Activated gamma-delta T cell treated with anti-CD3 and anti-CD28 coated beads, Interleukin-2, amount 50 U/mL, for 16 hours (primary cell): ENCODE measurements around the gene QRICH2.
"Not testable (repeated sequence)": the region's sequence is repeated elsewhere in the genome, so short reads cannot be mapped to it uniquely, and the experiment has no call there.

Experiments used
- DNase-seq: peaks from one replicate; pipeline ENCODE4 v3.0.0-alpha.2; 2020; ENCODE audit warnings: low read depth

The QRICH2 gene

GRCh38 chr17:76331083-76331482, 23.0 kb upstream of the QRICH2 start:
- no peak for DNase-seq

DNA sequence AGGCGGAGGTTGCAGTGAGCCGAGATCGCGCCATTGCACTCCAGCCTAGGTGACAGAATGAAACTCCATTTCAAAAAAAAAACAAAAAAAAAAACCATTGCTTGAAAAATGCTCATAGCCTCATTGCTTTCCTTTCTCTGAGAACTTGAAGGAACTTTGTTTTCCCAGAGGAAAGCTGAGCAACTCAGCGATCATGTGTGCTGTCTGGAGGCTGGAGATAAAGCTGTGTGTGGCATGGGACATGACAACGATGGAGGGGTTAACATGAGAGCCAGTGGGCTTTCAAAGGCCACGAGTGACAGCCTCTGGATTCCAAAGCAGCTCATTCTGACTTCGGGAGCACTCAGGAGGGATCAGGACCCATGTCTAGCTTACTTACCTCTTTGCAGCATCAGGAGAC, 21.6 kb upstream of the QRICH2 start:
- no peak for DNase-seq

- no peak for DNase-seq
These were observed 19.6 kb upstream of the QRICH2 start for GRCh38 chr17:76327696-76328095.

DNA sequence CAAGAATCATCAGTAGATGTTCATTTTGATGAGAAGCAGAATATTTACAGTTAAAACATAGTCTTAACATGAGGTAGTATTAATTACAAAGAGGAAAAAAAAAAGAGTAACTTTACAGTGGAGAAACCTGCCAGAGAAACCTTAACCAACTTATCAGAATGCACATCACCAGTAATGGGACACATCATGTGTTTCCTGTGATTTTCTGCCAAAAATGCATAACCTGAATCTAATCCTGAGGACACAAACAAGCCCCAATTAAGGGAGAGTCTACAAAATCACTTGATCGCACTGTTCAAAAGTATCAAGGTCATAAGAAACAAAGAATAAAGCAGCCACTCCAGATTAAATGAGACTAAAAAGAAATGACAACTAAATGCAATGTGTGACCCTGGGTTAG, 18.2 kb upstream of the QRICH2 start:
- DNase-seq = no peak

- no peak for DNase-seq
These were observed 10.5 kb upstream of the QRICH2 start for GRCh38 chr17:76318586-76318985.

DNA sequence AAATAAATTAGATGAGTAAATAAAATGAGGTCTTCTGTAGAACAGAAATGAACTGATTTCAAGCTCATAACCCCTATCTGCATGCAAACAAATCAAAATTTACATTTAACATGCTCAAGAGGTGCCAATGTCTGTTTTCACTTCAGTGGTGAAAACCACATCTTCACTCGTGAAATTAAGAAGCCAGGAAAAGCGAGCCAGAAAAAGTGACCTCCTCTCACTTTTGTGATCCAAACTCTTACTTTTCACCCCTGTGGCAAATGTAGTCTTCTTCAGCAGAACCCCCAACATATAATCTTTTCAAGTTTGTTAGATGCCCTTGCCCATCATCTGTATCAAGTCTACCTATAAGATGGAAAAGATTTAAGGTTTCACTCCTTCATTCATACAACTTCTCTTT, 9.5 kb upstream of the QRICH2 start:
- DNase-seq = no peak

- no peak for DNase-seq
These were observed 6.5 kb upstream of the QRICH2 start for GRCh38 chr17:76314392-76315227.

- no peak for DNase-seq
These were observed 4.7 kb upstream of the QRICH2 start for GRCh38 chr17:76312735-76313134.

- DNase-seq = no peak
These were observed 1.4 kb upstream of the QRICH2 start for GRCh38 chr17:76309461-76309860.

GRCh38 chr17:76307299-76307965, 644 bp downstream of the QRICH2 start:
- no peak for DNase-seq

DNA sequence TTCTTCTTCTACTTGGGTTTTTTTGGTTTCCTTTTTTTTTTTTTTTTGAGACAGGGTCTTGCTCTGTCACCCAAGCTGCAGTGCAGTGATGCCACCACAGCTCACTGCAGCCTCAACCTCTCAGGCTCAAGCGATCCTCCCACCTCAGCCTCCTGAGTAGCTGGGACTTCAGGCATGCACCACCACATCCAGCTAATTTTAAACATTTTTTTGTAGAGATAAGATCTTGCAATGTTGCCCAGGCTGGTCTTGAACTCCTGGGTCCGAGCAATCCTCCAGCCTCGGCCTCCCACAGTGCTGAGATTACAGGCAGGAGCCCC, 3.0 kb downstream of the QRICH2 start:
- DNase-seq = not testable (repeated sequence)

GRCh38 chr17:76304226-76305134, 3.6 kb downstream of the QRICH2 start:
- DNase-seq = no peak

DNA sequence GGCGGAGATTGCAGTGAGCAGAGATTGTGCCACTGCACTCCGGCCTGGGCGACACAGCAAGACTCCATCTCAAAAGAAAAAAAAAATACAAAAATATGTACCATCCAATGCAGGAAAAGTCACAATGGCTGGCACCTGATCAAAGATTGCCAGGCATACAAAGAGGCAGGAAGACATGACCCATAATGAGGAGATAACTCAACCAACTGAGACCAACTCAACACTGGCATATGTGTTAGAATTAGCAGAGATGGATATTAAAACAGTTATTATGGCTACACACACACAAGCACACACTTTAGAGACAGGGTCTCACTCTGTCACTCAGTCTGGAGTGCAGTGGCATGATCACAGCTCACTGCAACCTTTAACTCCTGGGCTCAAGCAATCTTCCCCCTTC, 10.6 kb downstream of the QRICH2 start:
- no peak for DNase-seq

DNA sequence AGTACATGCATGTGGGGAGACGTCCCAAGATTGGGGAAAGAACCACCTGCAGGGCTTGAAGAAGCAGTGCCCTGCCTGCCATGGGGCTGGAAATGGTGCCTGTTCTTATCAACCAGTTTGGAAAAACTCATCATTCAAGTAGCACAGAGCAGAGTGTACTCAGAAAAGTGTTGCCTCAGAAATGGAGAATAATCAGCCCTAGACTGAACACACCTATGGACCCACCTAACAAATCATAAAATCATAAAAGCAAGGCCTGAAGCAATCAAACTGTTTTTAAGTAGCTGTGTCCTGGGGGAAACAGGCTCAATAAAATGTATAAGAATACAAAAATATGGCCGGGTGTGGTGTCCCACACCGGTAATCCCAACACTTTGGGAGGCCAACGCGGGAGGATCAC, 11.2 kb downstream of the QRICH2 start:
- DNase-seq = no peak

DNA sequence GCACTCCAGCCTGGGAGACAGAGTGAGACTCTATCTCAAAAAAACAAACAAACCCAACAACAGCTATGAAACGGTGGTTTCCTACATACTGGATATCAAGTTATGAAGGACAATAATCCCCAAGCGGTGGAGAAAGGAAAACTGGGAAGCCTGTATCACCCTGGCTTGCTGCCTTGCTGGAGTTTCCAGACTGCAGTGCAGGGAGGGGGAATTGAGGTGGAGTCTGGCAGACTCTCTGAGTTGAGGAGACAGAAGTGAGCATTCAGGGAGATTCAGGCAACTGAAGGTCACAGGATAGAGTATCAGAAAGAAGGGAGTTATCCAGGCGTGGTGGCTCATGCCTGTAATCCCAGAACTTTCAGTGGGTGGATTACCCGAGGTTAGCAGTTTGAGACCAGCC, 11.9 kb downstream of the QRICH2 start:
- no peak for DNase-seq

GRCh38 chr17:76293106-76293505, 15.0 kb downstream of the QRICH2 start:
- no peak for DNase-seq

- DNase-seq = no peak
These were observed 15.5 kb downstream of the QRICH2 start for GRCh38 chr17:76292567-76292966.

DNA sequence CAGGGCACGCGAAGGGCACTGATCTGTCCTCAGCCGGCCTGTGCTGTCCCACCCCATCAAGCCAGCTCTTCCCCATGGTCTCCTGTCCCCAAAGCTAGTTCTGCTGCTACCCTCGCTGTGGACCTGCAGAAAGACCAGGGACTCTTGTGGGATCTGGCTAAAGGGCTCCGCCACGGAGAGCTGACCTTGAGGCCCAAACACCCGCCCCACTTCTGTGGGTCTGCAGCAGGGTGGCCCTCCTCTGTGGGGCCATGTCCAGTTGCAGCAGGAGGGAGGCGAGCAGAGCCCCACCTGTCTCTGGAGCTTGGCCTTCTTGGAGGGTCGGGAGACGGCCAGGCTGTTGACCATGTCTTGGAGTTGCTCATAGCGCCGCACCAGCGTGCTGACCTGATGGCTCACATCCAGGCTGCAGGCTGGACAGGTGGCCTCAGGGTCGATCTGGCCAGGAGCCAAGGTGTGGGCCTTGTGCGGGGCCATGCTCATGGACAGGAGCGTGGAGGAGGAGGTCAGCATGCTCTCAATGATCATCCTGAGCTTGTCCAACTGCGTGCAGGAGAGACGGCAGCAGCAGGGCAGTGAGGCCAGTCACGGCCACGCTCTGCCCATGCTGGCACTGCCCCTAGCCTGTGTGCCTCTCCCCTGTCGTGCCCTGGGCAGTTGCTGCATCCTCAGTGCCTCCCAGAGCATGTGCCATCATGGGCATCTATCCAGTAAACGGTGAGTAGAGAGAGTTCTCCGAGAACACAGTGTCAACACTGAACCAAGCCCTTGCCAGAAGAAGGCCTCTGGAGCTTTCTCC, 26.3 kb downstream of the QRICH2 start:
- no peak for DNase-seq

DNA sequence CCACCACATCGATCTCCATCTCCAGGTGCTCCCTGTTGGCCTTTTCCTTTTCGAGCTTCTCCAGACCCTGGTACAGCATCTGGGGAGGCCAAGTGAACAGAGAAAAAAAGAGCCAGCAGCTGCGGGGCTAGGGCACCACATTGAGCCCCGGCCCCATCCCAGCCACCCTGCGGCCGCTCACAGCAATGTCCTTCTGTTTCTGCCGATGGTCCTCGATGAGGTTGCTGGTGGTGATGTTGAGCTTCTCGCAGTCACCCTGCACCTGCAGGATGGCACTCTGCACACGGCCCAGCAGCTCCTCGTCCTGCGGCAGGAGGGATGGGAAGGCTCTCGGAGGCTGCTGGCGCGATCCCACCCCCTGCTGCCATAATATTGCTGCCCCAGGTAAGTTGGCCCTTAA, 27.4 kb downstream of the QRICH2 start:
- DNase-seq = no peak

DNA sequence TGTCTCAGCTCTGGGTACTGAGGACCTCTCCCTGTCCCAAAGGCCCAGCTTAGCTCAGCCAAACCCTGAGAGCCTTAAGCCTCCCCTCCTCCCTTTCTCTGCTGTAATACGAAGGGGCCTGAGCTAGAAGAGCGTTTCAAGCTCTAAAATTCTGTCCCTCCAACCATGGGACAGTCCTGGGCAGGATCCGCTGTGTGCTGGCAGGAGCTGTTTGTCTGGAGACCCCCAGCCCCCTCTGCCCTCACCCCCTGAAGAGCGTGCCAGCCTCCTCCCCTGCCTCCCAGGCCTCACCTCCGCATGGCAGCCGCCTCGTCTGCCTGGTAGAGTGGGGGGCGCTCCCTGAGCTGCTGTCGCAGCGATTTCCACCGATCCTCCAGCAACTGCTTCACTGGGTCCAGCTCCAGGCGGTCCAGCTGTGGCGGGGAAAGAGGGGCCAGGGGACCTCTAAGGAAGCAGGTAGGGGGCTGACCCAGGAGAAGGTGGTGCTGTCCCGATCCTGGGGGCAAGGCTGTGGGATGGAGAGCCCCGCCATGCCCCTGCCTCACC, 28.3 kb downstream of the QRICH2 start:
- no peak for DNase-seq

DNA sequence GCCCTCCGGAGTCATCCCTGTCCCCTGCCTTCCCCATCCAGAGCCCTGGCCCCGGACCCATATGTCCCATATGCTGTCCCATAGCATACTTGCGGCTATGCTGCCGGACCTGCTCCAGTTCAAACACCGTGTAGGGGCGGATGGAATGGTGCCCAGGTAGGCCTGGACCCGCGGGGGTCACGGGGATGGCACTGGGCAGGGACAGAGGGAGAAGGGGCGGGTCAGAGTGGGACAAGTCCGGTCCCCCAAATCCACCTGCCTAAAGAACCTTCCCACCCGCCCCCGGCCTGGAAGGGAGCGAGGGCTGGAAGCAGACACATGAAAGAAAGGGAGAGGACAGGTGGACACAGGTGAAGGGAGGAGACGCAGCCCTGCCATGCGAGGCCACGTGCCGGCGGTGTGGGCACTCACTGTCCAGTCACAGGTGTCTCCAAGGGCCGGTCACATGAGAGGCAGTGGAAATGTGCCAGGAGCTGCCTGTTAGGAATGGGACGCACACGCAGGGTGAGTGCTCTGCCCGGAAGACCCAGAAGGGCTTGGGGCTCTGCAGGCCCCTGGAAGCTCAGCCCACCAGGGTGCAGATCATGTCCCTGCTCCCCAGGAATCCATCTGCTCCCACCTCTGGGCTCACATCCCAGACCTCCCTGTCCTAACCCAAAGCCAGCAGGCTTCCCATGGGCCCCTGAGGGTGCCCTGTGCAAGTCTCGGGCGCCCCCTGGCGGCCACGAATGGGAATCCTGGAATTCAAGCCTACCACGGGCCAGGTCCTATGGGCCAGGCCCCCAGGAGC, 28.9 kb downstream of the QRICH2 start:
- peak; percentile 83 for DNase-seq
